HFF-Myc (cell line): ENCODE results near the gene ANKRD13C.
"Not testable (repeated sequence)": the region's sequence is repeated elsewhere in the genome, so short reads cannot be mapped to it uniquely, and the experiment has no call there.

Experiments
- DNase-seq: peaks from one replicate; pipeline ENCODE4 v3.0.0-alpha.2; 2011; ENCODE audit warnings: low read depth; ENCODE audit errors: extremely low read depth
- H3K4me3 ChIP-seq: replicated peaks from 2 replicates; pipeline ENCODE4 v1.5.1; 2011; ENCODE audit warnings: low read depth, mild to moderate bottlenecking, control low read depth, low read length
- TF ChIP-seq, protein P1 (sequence below): IDR thresholded peaks from 2 replicates; pipeline ENCODE4 v1.5.1; 2012; ENCODE audit warnings: mild to moderate bottlenecking, low read depth, low read length, control low read depth; ENCODE audit errors: missing control alignments

Gene ANKRD13C

DNA sequence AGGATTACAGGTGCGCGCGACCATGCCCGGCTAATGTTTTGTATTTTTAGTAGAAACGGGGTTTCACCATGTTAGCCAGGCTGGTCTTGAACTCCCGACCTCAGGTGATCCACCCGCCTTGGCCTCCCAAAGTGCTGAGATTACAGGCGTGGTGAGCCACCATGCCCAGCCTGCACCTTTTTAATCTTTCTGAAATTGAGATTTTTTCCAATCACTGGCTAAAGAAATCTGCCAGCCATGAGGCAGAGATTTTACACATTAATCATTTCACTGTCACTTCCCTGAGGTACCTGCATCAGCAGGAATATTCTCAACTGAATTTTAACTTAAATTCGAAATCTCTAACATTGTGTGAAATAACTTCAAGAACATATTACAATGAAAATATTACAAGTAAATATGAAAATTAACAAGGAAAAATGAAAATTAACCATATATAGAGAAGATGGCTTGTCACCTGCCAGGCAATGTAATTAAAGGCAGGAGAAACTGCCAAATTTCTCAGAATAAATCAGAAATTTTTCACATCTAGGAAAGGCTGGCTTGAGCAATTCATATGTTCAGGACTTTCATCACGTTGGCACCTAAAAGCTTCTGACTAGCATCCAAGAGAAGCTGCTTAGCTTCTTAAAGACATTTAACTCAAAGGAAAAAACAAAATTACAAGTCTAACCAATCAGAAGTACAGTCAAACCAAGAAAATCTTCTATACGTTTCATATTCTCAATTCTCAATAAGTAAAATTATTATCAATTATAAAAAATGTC, 5.9 kb downstream of the ANKRD13C start:
- TF ChIP-seq, protein P1, sequence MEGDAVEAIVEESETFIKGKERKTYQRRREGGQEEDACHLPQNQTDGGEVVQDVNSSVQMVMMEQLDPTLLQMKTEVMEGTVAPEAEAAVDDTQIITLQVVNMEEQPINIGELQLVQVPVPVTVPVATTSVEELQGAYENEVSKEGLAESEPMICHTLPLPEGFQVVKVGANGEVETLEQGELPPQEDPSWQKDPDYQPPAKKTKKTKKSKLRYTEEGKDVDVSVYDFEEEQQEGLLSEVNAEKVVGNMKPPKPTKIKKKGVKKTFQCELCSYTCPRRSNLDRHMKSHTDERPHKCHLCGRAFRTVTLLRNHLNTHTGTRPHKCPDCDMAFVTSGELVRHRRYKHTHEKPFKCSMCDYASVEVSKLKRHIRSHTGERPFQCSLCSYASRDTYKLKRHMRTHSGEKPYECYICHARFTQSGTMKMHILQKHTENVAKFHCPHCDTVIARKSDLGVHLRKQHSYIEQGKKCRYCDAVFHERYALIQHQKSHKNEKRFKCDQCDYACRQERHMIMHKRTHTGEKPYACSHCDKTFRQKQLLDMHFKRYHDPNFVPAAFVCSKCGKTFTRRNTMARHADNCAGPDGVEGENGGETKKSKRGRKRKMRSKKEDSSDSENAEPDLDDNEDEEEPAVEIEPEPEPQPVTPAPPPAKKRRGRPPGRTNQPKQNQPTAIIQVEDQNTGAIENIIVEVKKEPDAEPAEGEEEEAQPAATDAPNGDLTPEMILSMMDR: no peak
- no peak overlapping the region for H3K4me3 ChIP-seq
- no peak for DNase-seq

DNA sequence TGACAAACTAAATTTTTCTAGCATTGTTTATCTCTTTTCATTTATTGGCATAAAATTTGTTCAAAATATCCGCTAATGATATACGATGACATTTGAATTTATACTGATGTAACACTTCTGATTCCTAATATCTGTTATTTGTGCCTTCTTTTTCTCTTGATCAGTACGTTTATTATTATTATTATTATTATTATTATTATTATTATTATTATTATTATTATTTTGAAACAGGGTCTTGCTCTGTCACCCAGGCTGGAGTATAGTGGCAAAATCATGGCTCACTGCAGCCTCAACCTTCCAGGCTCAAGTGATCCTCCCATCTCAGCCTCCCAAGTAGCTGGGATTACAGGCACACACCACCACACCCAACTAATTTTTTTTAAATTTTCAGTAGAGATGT, 14.9 kb downstream of the ANKRD13C start:
- DNase-seq, H3K4me3 ChIP-seq: not testable (repeated sequence)

- TF ChIP-seq, protein P1: no peak
- DNase-seq: no peak
- H3K4me3 ChIP-seq: no peak overlapping the region
These were observed 18.5 kb downstream of the ANKRD13C start for GRCh38 chr1:70336050-70336449.

- no peak for DNase-seq
- H3K4me3 ChIP-seq: no peak overlapping the region
- TF ChIP-seq, protein P1: no peak
These were observed 20.1 kb downstream of the ANKRD13C start for GRCh38 chr1:70334436-70334835.

- DNase-seq: no peak
- H3K4me3 ChIP-seq: no peak overlapping the region
- TF ChIP-seq, protein P1: no peak
These were observed 21.3 kb downstream of the ANKRD13C start for GRCh38 chr1:70333245-70333644.

DNA sequence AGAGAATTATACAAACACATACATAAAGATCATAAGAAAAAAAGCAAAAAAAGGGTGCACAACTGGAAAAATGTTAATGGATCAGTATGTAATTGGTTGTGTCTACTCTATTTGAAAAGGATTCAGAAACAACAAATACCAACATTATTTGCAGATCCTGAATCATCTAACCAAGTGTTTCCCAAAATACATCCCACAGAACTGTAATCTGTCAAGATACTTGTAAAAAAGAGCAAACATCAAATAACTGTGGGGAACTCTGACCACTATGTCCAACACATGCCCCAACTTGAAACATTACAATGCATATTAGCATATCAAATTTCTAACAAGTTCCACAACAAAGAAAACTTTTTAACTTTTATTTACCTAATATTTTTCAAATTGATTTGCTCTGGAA, 22.6 kb downstream of the ANKRD13C start:
- DNase-seq: no peak
- TF ChIP-seq, protein P1: no peak
- H3K4me3 ChIP-seq: no peak overlapping the region

- no peak overlapping the region for H3K4me3 ChIP-seq
These were observed 27.0 kb downstream of the ANKRD13C start for GRCh38 chr1:70327306-70328076.

More at GRCh38 chr1:70327306-70328076, 27.0 kb downstream of the ANKRD13C start:
- DNase-seq: no peak
- TF ChIP-seq, protein P1: no peak
